ENCODE data around the gene PTTG2. TPM values are rescaled to one million over a fixed set of nuclear protein-coding genes. Genes with fewer than 3 reads are reported as not detected.
A peak's percentile ranks its signal among the peaks of the same experiment; 100 is the strongest.

The PTTG2 gene
- total and polyA plus RNA-seq, 2 experiments from 2014 or later: 1.1 TPM; not detected in 1

DNA sequence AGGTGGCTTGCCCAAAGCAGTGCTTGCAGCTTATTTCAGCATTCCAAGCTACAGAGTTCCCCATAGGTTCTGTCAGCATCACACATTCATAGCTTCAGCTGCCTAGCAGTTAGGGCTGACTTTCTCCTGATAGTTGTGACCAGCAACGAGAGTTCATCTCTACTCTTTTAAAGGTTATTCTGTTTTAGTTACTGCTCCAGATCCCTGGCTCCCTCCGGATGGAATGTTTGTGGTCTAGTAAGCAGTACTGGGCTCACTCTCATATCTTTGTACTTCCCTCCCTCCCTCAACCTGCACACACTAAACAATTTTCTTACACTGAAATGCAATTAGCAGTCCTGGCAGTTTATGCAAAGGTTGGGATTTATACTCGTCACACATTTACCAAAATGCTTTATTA is 43.9 kb downstream of the PTTG2 start:
- H4K20me1 ChIP-seq (replicated peaks; ENCODE audit: insufficient read depth): peaks cover 7% of the 10 kb centered on the region; the same call in 1 of the 2 replicates
- H3K4me1 Mint-ChIP-seq: peaks cover 66% of the 10 kb centered on the region

More for the DNA sequence above, 43.9 kb downstream of the PTTG2 start:
- TF ChIP-seq, protein P1, sequence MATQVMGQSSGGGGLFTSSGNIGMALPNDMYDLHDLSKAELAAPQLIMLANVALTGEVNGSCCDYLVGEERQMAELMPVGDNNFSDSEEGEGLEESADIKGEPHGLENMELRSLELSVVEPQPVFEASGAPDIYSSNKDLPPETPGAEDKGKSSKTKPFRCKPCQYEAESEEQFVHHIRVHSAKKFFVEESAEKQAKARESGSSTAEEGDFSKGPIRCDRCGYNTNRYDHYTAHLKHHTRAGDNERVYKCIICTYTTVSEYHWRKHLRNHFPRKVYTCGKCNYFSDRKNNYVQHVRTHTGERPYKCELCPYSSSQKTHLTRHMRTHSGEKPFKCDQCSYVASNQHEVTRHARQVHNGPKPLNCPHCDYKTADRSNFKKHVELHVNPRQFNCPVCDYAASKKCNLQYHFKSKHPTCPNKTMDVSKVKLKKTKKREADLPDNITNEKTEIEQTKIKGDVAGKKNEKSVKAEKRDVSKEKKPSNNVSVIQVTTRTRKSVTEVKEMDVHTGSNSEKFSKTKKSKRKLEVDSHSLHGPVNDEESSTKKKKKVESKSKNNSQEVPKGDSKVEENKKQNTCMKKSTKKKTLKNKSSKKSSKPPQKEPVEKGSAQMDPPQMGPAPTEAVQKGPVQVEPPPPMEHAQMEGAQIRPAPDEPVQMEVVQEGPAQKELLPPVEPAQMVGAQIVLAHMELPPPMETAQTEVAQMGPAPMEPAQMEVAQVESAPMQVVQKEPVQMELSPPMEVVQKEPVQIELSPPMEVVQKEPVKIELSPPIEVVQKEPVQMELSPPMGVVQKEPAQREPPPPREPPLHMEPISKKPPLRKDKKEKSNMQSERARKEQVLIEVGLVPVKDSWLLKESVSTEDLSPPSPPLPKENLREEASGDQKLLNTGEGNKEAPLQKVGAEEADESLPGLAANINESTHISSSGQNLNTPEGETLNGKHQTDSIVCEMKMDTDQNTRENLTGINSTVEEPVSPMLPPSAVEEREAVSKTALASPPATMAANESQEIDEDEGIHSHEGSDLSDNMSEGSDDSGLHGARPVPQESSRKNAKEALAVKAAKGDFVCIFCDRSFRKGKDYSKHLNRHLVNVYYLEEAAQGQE (IDR thresholded peaks at IDR 0.05; ENCODE audit: unreplicated experiment): no peak
- TF ChIP-seq, protein P2, sequence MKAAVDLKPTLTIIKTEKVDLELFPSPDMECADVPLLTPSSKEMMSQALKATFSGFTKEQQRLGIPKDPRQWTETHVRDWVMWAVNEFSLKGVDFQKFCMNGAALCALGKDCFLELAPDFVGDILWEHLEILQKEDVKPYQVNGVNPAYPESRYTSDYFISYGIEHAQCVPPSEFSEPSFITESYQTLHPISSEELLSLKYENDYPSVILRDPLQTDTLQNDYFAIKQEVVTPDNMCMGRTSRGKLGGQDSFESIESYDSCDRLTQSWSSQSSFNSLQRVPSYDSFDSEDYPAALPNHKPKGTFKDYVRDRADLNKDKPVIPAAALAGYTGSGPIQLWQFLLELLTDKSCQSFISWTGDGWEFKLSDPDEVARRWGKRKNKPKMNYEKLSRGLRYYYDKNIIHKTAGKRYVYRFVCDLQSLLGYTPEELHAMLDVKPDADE (IDR thresholded peaks at IDR 0.05): no peak
- TF ChIP-seq JUNB (IDR thresholded peaks at IDR 0.05; ENCODE audit: unreplicated experiment) (no peak), CREB1 (CRISPR knock-in tag; IDR thresholded peaks at IDR 0.05; ENCODE audit: low read depth) (no peak), ZNF331 (CRISPR knock-in tag; IDR thresholded peaks at IDR 0.05; ENCODE audit: low read depth) (no peak), STAT1 (IDR thresholded peaks at IDR 0.05; ENCODE audit: unreplicated experiment) (no peak), NANOG (IDR thresholded peaks at IDR 0.05; ENCODE audit: borderline replicate concordance) (no peak), EZH2 (IDR thresholded peaks at IDR 0.05; ENCODE audit: low read depth, unreplicated experiment) (no peak)
- TF ChIP-seq, protein P3, sequence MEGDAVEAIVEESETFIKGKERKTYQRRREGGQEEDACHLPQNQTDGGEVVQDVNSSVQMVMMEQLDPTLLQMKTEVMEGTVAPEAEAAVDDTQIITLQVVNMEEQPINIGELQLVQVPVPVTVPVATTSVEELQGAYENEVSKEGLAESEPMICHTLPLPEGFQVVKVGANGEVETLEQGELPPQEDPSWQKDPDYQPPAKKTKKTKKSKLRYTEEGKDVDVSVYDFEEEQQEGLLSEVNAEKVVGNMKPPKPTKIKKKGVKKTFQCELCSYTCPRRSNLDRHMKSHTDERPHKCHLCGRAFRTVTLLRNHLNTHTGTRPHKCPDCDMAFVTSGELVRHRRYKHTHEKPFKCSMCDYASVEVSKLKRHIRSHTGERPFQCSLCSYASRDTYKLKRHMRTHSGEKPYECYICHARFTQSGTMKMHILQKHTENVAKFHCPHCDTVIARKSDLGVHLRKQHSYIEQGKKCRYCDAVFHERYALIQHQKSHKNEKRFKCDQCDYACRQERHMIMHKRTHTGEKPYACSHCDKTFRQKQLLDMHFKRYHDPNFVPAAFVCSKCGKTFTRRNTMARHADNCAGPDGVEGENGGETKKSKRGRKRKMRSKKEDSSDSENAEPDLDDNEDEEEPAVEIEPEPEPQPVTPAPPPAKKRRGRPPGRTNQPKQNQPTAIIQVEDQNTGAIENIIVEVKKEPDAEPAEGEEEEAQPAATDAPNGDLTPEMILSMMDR (conservative IDR thresholded peaks at IDR 0.05; ENCODE audit: low read depth in 2 of 2): no peak
- TF ChIP-seq, protein P4, sequence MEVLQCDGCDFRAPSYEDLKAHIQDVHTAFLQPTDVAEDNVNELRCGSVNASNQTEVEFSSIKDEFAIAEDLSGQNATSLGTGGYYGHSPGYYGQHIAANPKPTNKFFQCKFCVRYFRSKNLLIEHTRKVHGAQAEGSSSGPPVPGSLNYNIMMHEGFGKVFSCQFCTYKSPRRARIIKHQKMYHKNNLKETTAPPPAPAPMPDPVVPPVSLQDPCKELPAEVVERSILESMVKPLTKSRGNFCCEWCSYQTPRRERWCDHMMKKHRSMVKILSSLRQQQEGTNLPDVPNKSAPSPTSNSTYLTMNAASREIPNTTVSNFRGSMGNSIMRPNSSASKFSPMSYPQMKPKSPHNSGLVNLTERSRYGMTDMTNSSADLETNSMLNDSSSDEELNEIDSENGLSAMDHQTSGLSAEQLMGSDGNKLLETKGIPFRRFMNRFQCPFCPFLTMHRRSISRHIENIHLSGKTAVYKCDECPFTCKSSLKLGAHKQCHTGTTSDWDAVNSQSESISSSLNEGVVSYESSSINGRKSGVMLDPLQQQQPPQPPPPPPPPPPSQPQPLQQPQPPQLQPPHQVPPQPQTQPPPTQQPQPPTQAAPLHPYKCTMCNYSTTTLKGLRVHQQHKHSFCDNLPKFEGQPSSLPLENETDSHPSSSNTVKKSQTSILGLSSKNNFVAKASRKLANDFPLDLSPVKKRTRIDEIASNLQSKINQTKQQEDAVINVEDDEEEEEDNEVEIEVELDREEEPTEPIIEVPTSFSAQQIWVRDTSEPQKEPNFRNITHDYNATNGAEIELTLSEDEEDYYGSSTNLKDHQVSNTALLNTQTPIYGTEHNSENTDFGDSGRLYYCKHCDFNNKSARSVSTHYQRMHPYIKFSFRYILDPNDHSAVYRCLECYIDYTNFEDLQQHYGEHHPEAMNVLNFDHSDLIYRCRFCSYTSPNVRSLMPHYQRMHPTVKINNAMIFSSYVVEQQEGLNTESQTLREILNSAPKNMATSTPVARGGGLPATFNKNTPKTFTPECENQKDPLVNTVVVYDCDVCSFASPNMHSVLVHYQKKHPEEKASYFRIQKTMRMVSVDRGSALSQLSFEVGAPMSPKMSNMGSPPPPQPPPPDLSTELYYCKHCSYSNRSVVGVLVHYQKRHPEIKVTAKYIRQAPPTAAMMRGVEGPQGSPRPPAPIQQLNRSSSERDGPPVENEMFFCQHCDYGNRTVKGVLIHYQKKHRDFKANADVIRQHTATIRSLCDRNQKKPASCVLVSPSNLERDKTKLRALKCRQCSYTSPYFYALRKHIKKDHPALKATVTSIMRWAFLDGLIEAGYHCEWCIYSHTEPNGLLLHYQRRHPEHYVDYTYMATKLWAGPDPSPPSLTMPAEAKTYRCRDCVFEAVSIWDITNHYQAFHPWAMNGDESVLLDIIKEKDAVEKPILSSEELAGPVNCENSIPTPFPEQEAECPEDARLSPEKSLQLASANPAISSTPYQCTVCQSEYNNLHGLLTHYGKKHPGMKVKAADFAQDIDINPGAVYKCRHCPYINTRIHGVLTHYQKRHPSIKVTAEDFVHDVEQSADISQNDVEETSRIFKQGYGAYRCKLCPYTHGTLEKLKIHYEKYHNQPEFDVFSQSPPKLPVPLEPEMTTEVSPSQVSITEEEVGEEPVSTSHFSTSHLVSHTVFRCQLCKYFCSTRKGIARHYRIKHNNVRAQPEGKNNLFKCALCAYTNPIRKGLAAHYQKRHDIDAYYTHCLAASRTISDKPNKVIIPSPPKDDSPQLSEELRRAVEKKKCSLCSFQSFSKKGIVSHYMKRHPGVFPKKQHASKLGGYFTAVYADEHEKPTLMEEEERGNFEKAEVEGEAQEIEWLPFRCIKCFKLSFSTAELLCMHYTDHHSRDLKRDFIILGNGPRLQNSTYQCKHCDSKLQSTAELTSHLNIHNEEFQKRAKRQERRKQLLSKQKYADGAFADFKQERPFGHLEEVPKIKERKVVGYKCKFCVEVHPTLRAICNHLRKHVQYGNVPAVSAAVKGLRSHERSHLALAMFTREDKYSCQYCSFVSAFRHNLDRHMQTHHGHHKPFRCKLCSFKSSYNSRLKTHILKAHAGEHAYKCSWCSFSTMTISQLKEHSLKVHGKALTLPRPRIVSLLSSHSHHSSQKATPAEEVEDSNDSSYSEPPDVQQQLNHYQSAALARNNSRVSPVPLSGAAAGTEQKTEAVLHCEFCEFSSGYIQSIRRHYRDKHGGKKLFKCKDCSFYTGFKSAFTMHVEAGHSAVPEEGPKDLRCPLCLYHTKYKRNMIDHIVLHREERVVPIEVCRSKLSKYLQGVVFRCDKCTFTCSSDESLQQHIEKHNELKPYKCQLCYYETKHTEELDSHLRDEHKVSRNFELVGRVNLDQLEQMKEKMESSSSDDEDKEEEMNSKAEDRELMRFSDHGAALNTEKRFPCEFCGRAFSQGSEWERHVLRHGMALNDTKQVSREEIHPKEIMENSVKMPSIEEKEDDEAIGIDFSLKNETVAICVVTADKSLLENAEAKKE (CRISPR knock-in tag; IDR thresholded peaks at IDR 0.05): no peak
- Mint-ChIP-seq H3K9me3 (no peaks in the 10 kb centered on the region), H3K4me3 (no peak overlapping the region), H3K36me3 (ENCODE audit: low read depth) (no peaks in the 10 kb centered on the region), H3K27me3 (ENCODE audit: insufficient read depth, low read depth, poor library complexity) (peaks cover 2% of the 10 kb centered on the region), H3K27ac (peak overlapping the region; percentile 53; the same call in 1 of the 2 replicates)
- Histone ChIP-seq H3K79me2 (replicated peaks; ENCODE audit: insufficient read depth) (peaks cover 69% of the 10 kb centered on the region), H3K4me2 (no peak overlapping the region), H3K9me2 (ENCODE audit: insufficient read depth) (no peaks in the 10 kb centered on the region), H3K4me1 (ENCODE audit: insufficient read depth) (peaks cover 42% of the 10 kb centered on the region), H3K4me3 (no peak overlapping the region), H3F3A (replicated peaks; ENCODE audit: low read depth) (no peaks in the 10 kb centered on the region), H3K36me3 (ENCODE audit: insufficient read depth) (no peaks in the 10 kb centered on the region), H3K27me3 (ENCODE audit: insufficient read depth) (no peaks in the 10 kb centered on the region), H2AFZ (no peak overlapping the region), H3K27ac (ENCODE audit: low read depth) (0 out of 2 replicates have a peak overlapping the region, but pooled peaks have one; percentile 45)
- ATAC-seq: no peak
- peak; percentile 24 for DNase-seq (ENCODE audit: low spot score)
